Activated CD8-positive, alpha-beta T cell treated with anti-CD3 and anti-CD28 coated beads for 36 hours (primary cell): Measurements from ENCODE around the gene CEMIP. TPM values are rescaled to one million over a fixed set of nuclear protein-coding genes. Genes with fewer than 3 reads are reported as not detected.

Experiments
- ATAC-seq: fragments of 200-7000 bp; cut with Tn5 transposase; one replicate; pipeline ENCODE4 v1.10.0; 2021; ENCODE audit warnings: mild to moderate bottlenecking, moderate library complexity
- CTCF ChIA-PET: fragments of 350-600 bp; sonication (Branson Sonifier 250); formaldehyde crosslinking; loops from one replicate; lab custom pipeline; 2021; ENCODE audit warnings: antibody characterized with exemption; lab: Charles Lee
- POLR2A ChIA-PET: fragments of 350-600 bp; sonication (Branson Sonifier 250); formaldehyde crosslinking; loops from one replicate; lab custom pipeline; 2021; ENCODE audit warnings: antibody characterized with exemption; lab: Charles Lee
- DNase-seq: peaks from one replicate; pipeline ENCODE4 v3.0.0-alpha.2; 2020
- H3K27ac Mint-ChIP-seq: one replicate; pipeline ENCODE4 v1.8.0; 2021; ENCODE audit warnings: mild to moderate bottlenecking, mixed read lengths
- H3K27me3 Mint-ChIP-seq: one replicate; pipeline ENCODE4 v1.8.0; 2021; ENCODE audit warnings: mixed read lengths
- H3K36me3 Mint-ChIP-seq: one replicate; pipeline ENCODE4 v1.8.0; 2021; ENCODE audit warnings: low read depth, mixed read lengths
- H3K4me1 Mint-ChIP-seq: one replicate; pipeline ENCODE4 v1.8.0; 2021; ENCODE audit warnings: low read depth, mixed read lengths
- H3K4me3 Mint-ChIP-seq: one replicate; pipeline ENCODE4 v1.8.0; 2021; ENCODE audit warnings: mild to moderate bottlenecking, moderate library complexity, mixed read lengths
- H3K9me3 Mint-ChIP-seq: one replicate; pipeline ENCODE4 v1.8.0; 2021; ENCODE audit warnings: mixed read lengths
- CTCF ChIP-seq: fragments of 200-600 bp; IDR thresholded peaks from one replicate; pipeline ENCODE4 v1.8.0; 2022; ENCODE audit warnings: antibody characterized with exemption, mild to moderate bottlenecking
- intact Hi-C: fragments of 100-400 bp; cut with micrococcal nuclease; formaldehyde crosslinking; loops from one replicate; pipeline ENCODE4 v1.10.0; 2022
- total RNA-seq, 2 experiments: library from RNA; stranded (reverse); gene quantifications; one replicate each; pipeline ENCODE4 v1.2.3, GENCODE V29; 2021

The CEMIP gene
- total RNA-seq, 2 experiments from 2014 or later = not detected

- Mint-ChIP-seq H3K4me3 (no peak overlapping the region), H3K27ac (no peak overlapping the region), H3K4me1 (no peaks in the 10 kb centered on the region), H3K36me3 (no peaks in the 10 kb centered on the region), H3K27me3 (peaks cover 7% of the 10 kb centered on the region), H3K9me3 (no peaks in the 10 kb centered on the region)
- no peak for ATAC-seq
- intact Hi-C loops = no loop called here
- ChIA-PET POLR2A (no interaction called here), CTCF (no interaction called here)
- no peak for TF ChIP-seq CTCF
- DNase-seq = no peak
These were observed 44.8 kb downstream of the CEMIP start for GRCh38 chr15:80823995-80824394.

GRCh38 chr15:80825361-80826030, 46.3 kb downstream of the CEMIP start:
- no peaks in the 10 kb centered on the region for H3K9me3 Mint-ChIP-seq
- no peak overlapping the region for H3K4me3 Mint-ChIP-seq
- DNase-seq (no peak), ATAC-seq (no peak)
- ChIA-PET POLR2A (no interaction called here), CTCF (no interaction called here)
- H3K36me3 Mint-ChIP-seq = no peaks in the 10 kb centered on the region
- H3K4me1 Mint-ChIP-seq = no peaks in the 10 kb centered on the region
- no peak for TF ChIP-seq CTCF
- H3K27me3 Mint-ChIP-seq = peaks cover 5% of the 10 kb centered on the region
- no peak overlapping the region for H3K27ac Mint-ChIP-seq
- intact Hi-C loops = no loop called here

GRCh38 chr15:80828796-80829195, 49.6 kb downstream of the CEMIP start:
- CTCF ChIA-PET = no interaction called here
- no peaks in the 10 kb centered on the region for H3K36me3 Mint-ChIP-seq
- DNase-seq = no peak
- intact Hi-C loops = no loop called here
- no peak overlapping the region for H3K4me3 Mint-ChIP-seq
- no peaks in the 10 kb centered on the region for H3K9me3 Mint-ChIP-seq
- TF ChIP-seq CTCF = no peak
- no peaks in the 10 kb centered on the region for H3K27me3 Mint-ChIP-seq
- POLR2A ChIA-PET = no interaction called here
- H3K27ac Mint-ChIP-seq = no peak overlapping the region
- ATAC-seq = no peak
- no peaks in the 10 kb centered on the region for H3K4me1 Mint-ChIP-seq

GRCh38 chr15:80830677-80831076, 51.5 kb downstream of the CEMIP start:
- intact Hi-C loops = no loop called here
- ATAC-seq (no peak), DNase-seq (no peak)
- no peaks in the 10 kb centered on the region for H3K27me3 Mint-ChIP-seq
- no peak overlapping the region for H3K4me3 Mint-ChIP-seq
- POLR2A ChIA-PET = no interaction called here
- H3K36me3 Mint-ChIP-seq = no peaks in the 10 kb centered on the region
- no peaks in the 10 kb centered on the region for H3K4me1 Mint-ChIP-seq
- CTCF ChIA-PET = no interaction called here
- no peaks in the 10 kb centered on the region for H3K9me3 Mint-ChIP-seq
- no peak overlapping the region for H3K27ac Mint-ChIP-seq
- TF ChIP-seq CTCF = no peak

- H3K36me3 Mint-ChIP-seq = no peaks in the 10 kb centered on the region
- no peaks in the 10 kb centered on the region for H3K27me3 Mint-ChIP-seq
- ATAC-seq (no peak), DNase-seq (no peak)
- H3K4me1 Mint-ChIP-seq = no peaks in the 10 kb centered on the region
- no peak overlapping the region for H3K4me3 Mint-ChIP-seq
- no peaks in the 10 kb centered on the region for H3K9me3 Mint-ChIP-seq
- POLR2A ChIA-PET = no interaction called here
- no peak overlapping the region for H3K27ac Mint-ChIP-seq
- CTCF ChIA-PET = no interaction called here
- TF ChIP-seq CTCF = no peak
- intact Hi-C loops = no loop called here
These were observed 52.0 kb downstream of the CEMIP start for GRCh38 chr15:80831192-80831591.
